ENCODE data around the gene UBAP2.
"Not testable (repeated sequence)": the region's sequence is repeated elsewhere in the genome, so short reads cannot be mapped to it uniquely, and the experiment has no call there.

DNA sequence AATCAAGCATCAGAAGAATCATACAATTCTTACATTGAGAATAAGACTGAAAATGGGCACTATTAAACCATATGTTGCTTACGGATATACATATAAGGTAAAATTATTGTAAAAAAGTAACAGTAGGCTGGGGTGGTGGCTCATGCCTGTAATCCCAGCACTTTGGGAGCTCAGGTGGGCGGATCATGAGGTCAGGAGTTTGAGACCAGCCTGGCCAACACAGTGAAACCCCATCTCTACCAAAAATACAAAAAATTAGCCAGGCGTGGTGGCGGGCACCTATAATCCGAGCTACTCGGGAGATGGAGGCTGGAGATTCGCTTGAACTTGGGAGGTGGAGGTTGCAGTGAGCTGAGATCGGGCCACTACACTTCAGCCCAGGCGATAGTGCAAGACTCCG lies 6.6 kb downstream of the UBAP2 start:
- TF ChIP-seq POLR2AphosphoS5 (IDR thresholded peaks at IDR 0.05); POLR2A (IDR thresholded peaks at IDR 0.05; ENCODE audit: low read depth): not testable (repeated sequence)
- TF ChIP-seq, protein P1, sequence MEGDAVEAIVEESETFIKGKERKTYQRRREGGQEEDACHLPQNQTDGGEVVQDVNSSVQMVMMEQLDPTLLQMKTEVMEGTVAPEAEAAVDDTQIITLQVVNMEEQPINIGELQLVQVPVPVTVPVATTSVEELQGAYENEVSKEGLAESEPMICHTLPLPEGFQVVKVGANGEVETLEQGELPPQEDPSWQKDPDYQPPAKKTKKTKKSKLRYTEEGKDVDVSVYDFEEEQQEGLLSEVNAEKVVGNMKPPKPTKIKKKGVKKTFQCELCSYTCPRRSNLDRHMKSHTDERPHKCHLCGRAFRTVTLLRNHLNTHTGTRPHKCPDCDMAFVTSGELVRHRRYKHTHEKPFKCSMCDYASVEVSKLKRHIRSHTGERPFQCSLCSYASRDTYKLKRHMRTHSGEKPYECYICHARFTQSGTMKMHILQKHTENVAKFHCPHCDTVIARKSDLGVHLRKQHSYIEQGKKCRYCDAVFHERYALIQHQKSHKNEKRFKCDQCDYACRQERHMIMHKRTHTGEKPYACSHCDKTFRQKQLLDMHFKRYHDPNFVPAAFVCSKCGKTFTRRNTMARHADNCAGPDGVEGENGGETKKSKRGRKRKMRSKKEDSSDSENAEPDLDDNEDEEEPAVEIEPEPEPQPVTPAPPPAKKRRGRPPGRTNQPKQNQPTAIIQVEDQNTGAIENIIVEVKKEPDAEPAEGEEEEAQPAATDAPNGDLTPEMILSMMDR (IDR thresholded peaks at IDR 0.05), result not testable (repeated sequence)

Measured in esophagus muscularis mucosa (tissue), 3 donors.